Measurements from ENCODE around the gene SCYL1.

- TF ChIP-seq CTCF (IDR thresholded peaks at IDR 0.05): no peak
- TF ChIP-seq EZH2 (IDR thresholded peaks at IDR 0.05; ENCODE audit: borderline replicate concordance, insufficient read depth, low read depth, low read length, poor library complexity, severe bottlenecking): no peak
Observed at GRCh38 chr11:65516135-65516968, 8.5 kb upstream of the SCYL1 start.

Measured in B cell (primary cell).